ENCODE results near the gene RBM33. TPM values are rescaled to one million over a fixed set of nuclear protein-coding genes. Genes with fewer than 3 reads are reported as not detected.

The RBM33 gene
- total and polyA plus RNA-seq, 3 experiments from 2014 or later = 68.5 to 71.6 (median 68.7) TPM

GRCh38 chr7:155746188-155746587, 101.7 kb downstream of the RBM33 start:
- ChIA-PET CTCF (interaction anchor here (1.7 kb wide), 1 partner anchor 21 kb away, joined by 6 read pairs; no protein-coding TSS in a partner anchor), POLR2A (no interaction called here)
- H3K9me3 ChIP-seq (ENCODE audit: low read length) = no peaks in the 10 kb centered on the region
- H3K4me3 ChIP-seq (ENCODE audit: low read length) = no peak overlapping the region
- H3K27ac ChIP-seq (ENCODE audit: low read depth, low read length) = no peak overlapping the region
- H3K27me3 ChIP-seq (ENCODE audit: insufficient read depth, low read length, poor library complexity, severe bottlenecking) = no peaks in the 10 kb centered on the region
- peaks cover 26% of the 10 kb centered on the region for H3K36me3 ChIP-seq (ENCODE audit: insufficient read depth, low read length)
- Mint-ChIP-seq H3K9me3 (no peaks in the 10 kb centered on the region), H3K4me1 (peaks cover 43 to 69% (median 62%) of the 10 kb centered on the region in 3 donors), H3K36me3 (peaks cover 6 to 78% (median 25%) of the 10 kb centered on the region in 3 donors), H3K27ac (peak overlapping the region in 1 of 8 donors; percentile 51), H3K4me3 (no peak overlapping the region), H3K27me3 (no peaks in the 10 kb centered on the region)
- no peak for DNase-seq
- H3K4me1 ChIP-seq (ENCODE audit: insufficient read depth, low read length) = peaks cover under 1% of the 10 kb centered on the region

GRCh38 chr7:155747209-155747608, 102.7 kb downstream of the RBM33 start:
- ChIA-PET POLR2A (no interaction called here), CTCF (no interaction called here)
- peaks cover 0 to 72% (median 18%) of the 10 kb centered on the region in 3 donors for H3K36me3 Mint-ChIP-seq
- no peaks in the 10 kb centered on the region for H3K9me3 Mint-ChIP-seq
- H3K4me3 ChIP-seq (ENCODE audit: low read length) = no peak overlapping the region
- no peak overlapping the region for H3K27ac ChIP-seq (ENCODE audit: low read depth, low read length)
- H3K27ac Mint-ChIP-seq = peak overlapping the region in 1 of 8 donors; percentile 23
- peaks cover 49 to 75% (median 66%) of the 10 kb centered on the region in 3 donors for H3K4me1 Mint-ChIP-seq
- no peaks in the 10 kb centered on the region for H3K27me3 ChIP-seq (ENCODE audit: insufficient read depth, low read length, poor library complexity, severe bottlenecking)
- no peak overlapping the region for H3K4me3 Mint-ChIP-seq
- peaks cover 23% of the 10 kb centered on the region for H3K36me3 ChIP-seq (ENCODE audit: insufficient read depth, low read length)
- H3K27me3 Mint-ChIP-seq = no peaks in the 10 kb centered on the region
- H3K4me1 ChIP-seq (ENCODE audit: insufficient read depth, low read length) = peaks cover 11% of the 10 kb centered on the region
- no peak for DNase-seq
- no peaks in the 10 kb centered on the region for H3K9me3 ChIP-seq (ENCODE audit: low read length)

- Histone ChIP-seq H3K4me1 (ENCODE audit: insufficient read depth, low read length) (peaks cover 30% of the 10 kb centered on the region), H3K27me3 (ENCODE audit: insufficient read depth, low read length, poor library complexity, severe bottlenecking) (no peaks in the 10 kb centered on the region), H3K27ac (ENCODE audit: low read depth, low read length) (no peak overlapping the region), H3K36me3 (ENCODE audit: insufficient read depth, low read length) (peaks cover 16% of the 10 kb centered on the region), H3K4me3 (ENCODE audit: low read length) (no peak overlapping the region), H3K9me3 (ENCODE audit: low read length) (no peaks in the 10 kb centered on the region)
- H3K4me1 Mint-ChIP-seq = peaks cover 69 to 95% (median 90%) of the 10 kb centered on the region in 3 donors
- no peak overlapping the region for H3K4me3 Mint-ChIP-seq
- no peak for DNase-seq
- H3K27me3 Mint-ChIP-seq = no peaks in the 10 kb centered on the region
- peak overlapping the region in 1 of 8 donors; percentile 19 for H3K27ac Mint-ChIP-seq
- ChIA-PET CTCF (interaction anchor here (0.7 kb wide), 1 partner anchor 12 kb away, joined by 3 read pairs; no protein-coding TSS in a partner anchor), POLR2A (no interaction called here)
- peaks cover 0 to 61% (median 10%) of the 10 kb centered on the region in 3 donors for H3K36me3 Mint-ChIP-seq
- no peaks in the 10 kb centered on the region for H3K9me3 Mint-ChIP-seq
Observed at GRCh38 chr7:155749578-155749977, 105.1 kb downstream of the RBM33 start.

- Mint-ChIP-seq H3K9me3 (no peaks in the 10 kb centered on the region), H3K4me1 (peaks cover 76 to 96% (median 92%) of the 10 kb centered on the region in 3 donors), H3K27ac (peak overlapping the region in 1 of 8 donors; percentile 29), H3K4me3 (no peak overlapping the region), H3K36me3 (peaks cover 0 to 56% (median 7%) of the 10 kb centered on the region in 3 donors), H3K27me3 (no peaks in the 10 kb centered on the region)
- no peak for DNase-seq
- H3K27me3 ChIP-seq (ENCODE audit: insufficient read depth, low read length, poor library complexity, severe bottlenecking) = no peaks in the 10 kb centered on the region
- no peak overlapping the region for H3K27ac ChIP-seq (ENCODE audit: low read depth, low read length)
- CTCF ChIA-PET = no interaction called here
- H3K4me3 ChIP-seq (ENCODE audit: low read length) = no peak overlapping the region
- H3K4me1 ChIP-seq (ENCODE audit: insufficient read depth, low read length) = peaks cover 36% of the 10 kb centered on the region
- POLR2A ChIA-PET = no interaction called here
- peaks cover 8% of the 10 kb centered on the region for H3K36me3 ChIP-seq (ENCODE audit: insufficient read depth, low read length)
- no peaks in the 10 kb centered on the region for H3K9me3 ChIP-seq (ENCODE audit: low read length)
Observed at GRCh38 chr7:155750255-155751125, 106.0 kb downstream of the RBM33 start.

- Histone ChIP-seq H3K4me1 (ENCODE audit: insufficient read depth, low read length) (peaks cover 36% of the 10 kb centered on the region), H3K4me3 (ENCODE audit: low read length) (no peak overlapping the region), H3K36me3 (ENCODE audit: insufficient read depth, low read length) (no peaks in the 10 kb centered on the region), H3K27ac (ENCODE audit: low read depth, low read length) (no peak overlapping the region), H3K9me3 (ENCODE audit: low read length) (no peaks in the 10 kb centered on the region), H3K27me3 (ENCODE audit: insufficient read depth, low read length, poor library complexity, severe bottlenecking) (no peaks in the 10 kb centered on the region)
- no peak for DNase-seq
- Mint-ChIP-seq H3K36me3 (peaks cover 0 to 50% (median 4%) of the 10 kb centered on the region in 3 donors), H3K4me1 (peaks cover 72 to 93% (median 90%) of the 10 kb centered on the region in 3 donors), H3K27me3 (no peaks in the 10 kb centered on the region), H3K27ac (peak overlapping the region in 3 of 8 donors; percentile 28 to 71 (median 37)), H3K4me3 (no peak overlapping the region), H3K9me3 (no peaks in the 10 kb centered on the region)
- CTCF ChIA-PET = interaction anchor here (1.4 kb wide), 1 partner anchor 11 kb away, joined by 4 read pairs; no protein-coding TSS in a partner anchor
- POLR2A ChIA-PET = no interaction called here
Observed at GRCh38 chr7:155751409-155751808, 106.9 kb downstream of the RBM33 start.

GRCh38 chr7:155752756-155753445, 108.4 kb downstream of the RBM33 start:
- CTCF ChIA-PET = interaction anchor here (1.4 kb wide), 1 partner anchor 9 kb away, joined by 4 read pairs; no protein-coding TSS in a partner anchor
- Mint-ChIP-seq H3K27ac (peak overlapping the region; percentile 19 to 90 (median 60)), H3K4me3 (peak overlapping the region in 3 of 7 donors; percentile 26 to 71 (median 53)), H3K36me3 (peaks cover 0 to 48% (median 5%) of the 10 kb centered on the region in 3 donors), H3K27me3 (no peaks in the 10 kb centered on the region), H3K9me3 (no peaks in the 10 kb centered on the region), H3K4me1 (peaks cover 69 to 87% (median 86%) of the 10 kb centered on the region in 3 donors)
- Histone ChIP-seq H3K27ac (ENCODE audit: low read depth, low read length) (no peak overlapping the region), H3K4me1 (ENCODE audit: insufficient read depth, low read length) (peaks cover 36% of the 10 kb centered on the region), H3K9me3 (ENCODE audit: low read length) (no peaks in the 10 kb centered on the region), H3K27me3 (ENCODE audit: insufficient read depth, low read length, poor library complexity, severe bottlenecking) (no peaks in the 10 kb centered on the region), H3K36me3 (ENCODE audit: insufficient read depth, low read length) (no peaks in the 10 kb centered on the region), H3K4me3 (ENCODE audit: low read length) (no peak overlapping the region)
- POLR2A ChIA-PET = no interaction called here
- no peak for DNase-seq

GRCh38 chr7:155753446-155753965, 109.0 kb downstream of the RBM33 start:
- H3K4me1 ChIP-seq (ENCODE audit: insufficient read depth, low read length) = peaks cover 36% of the 10 kb centered on the region
- CTCF ChIA-PET = interaction anchor here (0.8 kb wide), 1 partner anchor 14 kb away, joined by 3 read pairs; no protein-coding TSS in a partner anchor
- Mint-ChIP-seq H3K4me1 (peaks cover 63 to 83% (median 81%) of the 10 kb centered on the region in 3 donors), H3K27ac (peak overlapping the region; percentile 9 to 90 (median 57)), H3K9me3 (no peaks in the 10 kb centered on the region), H3K36me3 (peaks cover 0 to 49% (median 2%) of the 10 kb centered on the region in 3 donors), H3K4me3 (peak overlapping the region in 3 of 7 donors; percentile 26 to 71 (median 53)), H3K27me3 (no peaks in the 10 kb centered on the region)
- POLR2A ChIA-PET = interaction anchor here (0.6 kb wide), 1 partner anchor 1454 kb away, joined by 7 read pairs; no protein-coding TSS in a partner anchor
- H3K9me3 ChIP-seq (ENCODE audit: low read length) = no peaks in the 10 kb centered on the region
- no peak overlapping the region for H3K4me3 ChIP-seq (ENCODE audit: low read length)
- no peaks in the 10 kb centered on the region for H3K36me3 ChIP-seq (ENCODE audit: insufficient read depth, low read length)
- DNase-seq = no peak
- H3K27ac ChIP-seq (ENCODE audit: low read depth, low read length) = no peak overlapping the region
- no peaks in the 10 kb centered on the region for H3K27me3 ChIP-seq (ENCODE audit: insufficient read depth, low read length, poor library complexity, severe bottlenecking)

Data from CD8-positive, alpha-beta memory T cell (primary cell).